Measurements from ENCODE around the gene TRAF1.
"Not testable (repeated sequence)": the region's sequence is repeated elsewhere in the genome, so short reads cannot be mapped to it uniquely, and the experiment has no call there.

Gene TRAF1, protein sequence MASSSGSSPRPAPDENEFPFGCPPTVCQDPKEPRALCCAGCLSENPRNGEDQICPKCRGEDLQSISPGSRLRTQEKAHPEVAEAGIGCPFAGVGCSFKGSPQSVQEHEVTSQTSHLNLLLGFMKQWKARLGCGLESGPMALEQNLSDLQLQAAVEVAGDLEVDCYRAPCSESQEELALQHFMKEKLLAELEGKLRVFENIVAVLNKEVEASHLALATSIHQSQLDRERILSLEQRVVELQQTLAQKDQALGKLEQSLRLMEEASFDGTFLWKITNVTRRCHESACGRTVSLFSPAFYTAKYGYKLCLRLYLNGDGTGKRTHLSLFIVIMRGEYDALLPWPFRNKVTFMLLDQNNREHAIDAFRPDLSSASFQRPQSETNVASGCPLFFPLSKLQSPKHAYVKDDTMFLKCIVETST

DNA sequence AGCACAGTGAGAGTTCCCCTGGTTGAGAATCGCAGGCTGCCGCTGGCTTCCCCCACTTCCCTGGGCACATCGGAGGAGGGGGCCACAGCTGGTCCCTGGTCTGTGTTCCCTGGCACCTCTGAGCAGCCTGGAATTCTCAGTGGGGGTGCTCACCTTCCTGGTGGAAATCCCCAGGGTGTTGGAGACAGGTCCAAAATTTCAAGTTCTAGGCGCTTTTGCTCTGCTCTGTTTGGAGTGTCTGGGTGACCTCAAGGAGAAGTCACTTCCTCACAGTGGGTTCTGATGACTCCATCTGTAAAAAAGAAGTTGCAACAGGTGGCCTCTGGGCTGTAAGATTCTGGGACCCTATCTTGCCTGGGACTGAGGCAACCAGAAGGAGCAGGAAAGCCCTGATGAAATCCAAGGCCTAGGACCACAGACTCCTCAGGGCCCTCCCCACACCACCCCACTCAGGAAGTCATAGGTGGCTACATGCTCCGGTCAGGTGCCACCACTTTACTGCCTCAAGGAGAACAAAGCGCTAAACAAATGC lies at the start of gene TRAF1:
Gene TRAF1, minus strand, starts transcription at position 400 of the 532 bp plus-strand sequence. CDS start 721 bp downstream, outside the sequence.
- no peak for DNase-seq

DNA sequence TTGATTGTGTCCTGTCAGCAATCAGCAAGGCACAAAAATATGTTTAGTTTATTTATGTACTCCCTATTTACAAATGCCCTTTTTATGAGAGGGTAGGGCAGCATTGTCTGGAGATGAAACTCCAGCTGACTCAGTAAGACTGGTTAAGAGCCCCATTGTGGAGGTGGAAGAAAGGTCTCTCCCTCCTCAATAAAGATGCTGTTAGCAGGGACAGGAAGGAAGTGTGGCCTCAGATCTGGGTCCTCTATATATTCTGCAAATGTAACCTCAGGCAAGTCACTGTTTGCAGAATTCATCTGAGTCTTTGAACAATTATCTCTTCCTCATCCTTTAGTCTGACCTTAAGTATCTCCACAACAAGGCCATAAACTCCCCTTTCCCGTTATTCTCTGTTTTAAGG lies 48.3 kb upstream of the TRAF1 start:
- no peak for DNase-seq

DNA sequence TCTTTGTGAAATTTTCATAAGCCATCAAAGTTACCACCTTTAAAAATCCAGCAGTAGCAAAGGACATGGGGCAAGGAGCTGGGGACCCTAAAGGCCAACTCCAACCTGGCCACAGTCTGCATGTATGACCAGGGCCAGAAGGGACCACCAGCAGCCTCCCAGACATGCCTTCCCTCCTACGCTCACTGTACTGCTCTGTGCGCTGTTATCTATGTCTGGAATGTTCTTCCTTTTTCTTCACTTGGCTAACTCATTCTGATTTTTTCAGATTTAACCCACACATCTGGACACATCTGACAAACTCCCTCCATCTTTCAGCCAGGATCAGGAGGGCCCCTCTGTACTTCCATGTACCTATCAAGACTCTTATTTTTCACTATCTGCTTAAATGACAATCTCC lies 47.6 kb upstream of the TRAF1 start:
- DNase-seq = no peak

DNA sequence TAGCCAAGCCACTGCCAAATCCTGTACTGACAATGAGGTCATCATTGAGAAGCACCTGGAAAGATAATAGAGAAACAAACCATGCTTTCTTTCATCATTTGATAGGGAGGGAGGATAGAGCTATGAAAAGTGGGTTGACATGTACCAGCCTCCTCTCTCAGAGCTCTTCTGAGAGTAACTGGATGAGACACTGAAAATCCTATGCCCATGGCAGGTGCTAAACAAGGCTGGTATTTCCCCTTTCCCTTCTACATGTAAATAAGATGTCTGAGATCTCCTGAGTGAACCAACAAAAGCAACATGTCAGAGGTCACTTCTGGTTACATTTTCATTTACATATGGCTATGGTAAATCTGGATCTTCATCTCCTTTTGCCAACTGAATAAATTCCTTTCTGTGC lies 45.3 kb upstream of the TRAF1 start:
- DNase-seq = no peak

DNA sequence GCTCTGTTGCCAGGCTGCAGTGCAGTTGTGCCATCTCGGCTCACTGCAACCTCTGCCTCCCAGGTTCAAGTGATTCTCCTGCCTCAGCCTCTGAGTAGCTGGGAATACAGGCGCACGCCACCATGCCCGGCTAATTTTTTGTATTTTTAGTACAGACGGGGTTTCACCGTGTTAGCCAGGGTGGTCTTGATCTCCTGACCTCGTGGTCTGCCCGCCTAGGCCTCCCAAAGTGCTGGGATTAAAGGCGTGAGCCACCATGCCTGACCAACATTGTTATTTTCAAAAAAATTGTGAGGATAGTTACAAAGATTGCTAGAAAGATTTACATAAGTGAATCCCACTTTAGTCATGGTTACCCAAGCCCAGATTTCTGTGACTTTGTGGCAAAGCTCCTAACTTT lies 44.9 kb upstream of the TRAF1 start:
- not testable (repeated sequence) for DNase-seq

DNA sequence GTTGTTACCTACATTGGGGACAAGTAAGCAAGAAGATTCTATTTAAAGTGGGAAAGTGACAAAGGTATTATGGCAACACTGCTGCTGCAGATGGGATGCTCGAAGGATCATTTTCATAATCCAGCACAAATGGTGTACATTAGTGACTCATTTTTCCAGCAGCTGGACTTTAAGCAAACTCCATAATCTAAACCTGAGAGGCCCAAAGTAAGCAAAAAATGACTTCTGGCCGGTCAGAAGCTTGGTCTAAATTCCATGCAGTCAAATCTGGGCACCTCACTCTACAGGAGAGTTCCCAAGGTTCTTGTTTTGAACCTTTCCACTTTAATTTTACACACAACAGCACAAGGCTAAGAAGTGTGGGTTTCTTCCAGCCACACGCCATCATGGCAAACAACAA lies 43.6 kb upstream of the TRAF1 start:
- no peak for DNase-seq

DNA sequence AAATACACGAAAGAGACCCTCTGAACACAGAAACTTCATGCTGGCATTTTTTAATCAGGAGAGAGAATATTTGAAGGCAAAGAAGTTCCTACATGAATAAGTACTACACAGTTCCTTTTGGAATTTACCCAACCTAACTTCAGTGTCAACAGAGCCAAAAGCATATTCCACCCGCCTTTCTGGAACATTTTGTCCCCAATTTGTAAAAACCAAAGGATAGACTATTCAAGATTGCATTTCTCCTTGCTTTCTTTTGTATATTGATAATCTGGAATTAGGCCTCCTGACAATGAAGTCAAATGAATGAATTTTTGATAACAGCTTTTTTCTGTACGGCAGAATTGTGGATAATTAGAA lies 39.4 kb upstream of the TRAF1 start:
- DNase-seq = no peak

DNA sequence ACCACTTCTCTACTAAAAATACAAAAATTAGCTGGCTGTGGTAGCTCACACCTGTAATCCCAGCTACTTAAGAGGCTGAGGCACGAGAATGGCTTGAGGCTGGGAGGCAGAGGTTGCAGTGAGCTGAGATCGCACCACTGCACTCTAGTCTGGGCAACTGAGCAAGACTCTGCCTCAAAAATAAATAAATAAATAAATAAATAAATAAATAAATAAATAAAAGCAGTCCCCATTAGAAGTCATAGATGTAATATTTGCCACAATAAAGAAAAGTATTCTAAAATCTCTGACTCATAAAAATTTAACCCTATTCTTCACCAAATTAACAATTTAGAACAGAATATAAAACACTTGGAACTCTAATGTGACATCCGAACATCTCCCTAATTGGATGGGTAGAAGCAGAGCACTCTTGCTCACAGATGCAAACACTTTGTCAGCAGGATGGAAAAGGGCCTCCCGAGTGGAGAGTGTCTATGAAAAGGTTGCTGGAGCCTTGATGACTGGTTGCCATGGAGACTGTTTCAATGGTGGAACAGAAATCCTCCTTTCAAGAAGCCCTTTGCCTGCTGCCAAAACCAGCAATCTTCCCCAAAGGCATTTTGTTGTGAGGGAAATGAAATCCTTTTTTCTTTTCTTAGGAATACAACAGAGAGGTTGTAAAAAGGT lies 38.9 kb upstream of the TRAF1 start:
- DNase-seq = no peak

DNA sequence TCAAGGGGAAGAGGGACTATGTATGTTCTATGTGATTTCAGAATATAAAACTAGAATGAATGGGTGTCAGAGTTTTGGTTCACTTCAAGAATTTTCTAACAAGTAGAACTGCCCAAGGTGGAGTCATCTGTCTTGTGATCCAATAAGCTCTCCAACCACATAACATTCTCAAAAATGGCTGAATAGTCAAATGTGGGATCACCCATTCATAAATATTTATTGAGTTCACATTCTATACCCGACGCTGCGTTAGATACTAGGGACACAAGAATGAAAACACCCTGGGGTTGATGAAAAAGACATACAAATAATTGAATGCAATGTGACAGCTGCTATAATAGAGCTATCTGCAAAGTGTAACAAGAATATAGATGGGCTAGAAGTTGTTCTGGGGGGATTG lies 35.3 kb upstream of the TRAF1 start:
- DNase-seq = no peak

DNA sequence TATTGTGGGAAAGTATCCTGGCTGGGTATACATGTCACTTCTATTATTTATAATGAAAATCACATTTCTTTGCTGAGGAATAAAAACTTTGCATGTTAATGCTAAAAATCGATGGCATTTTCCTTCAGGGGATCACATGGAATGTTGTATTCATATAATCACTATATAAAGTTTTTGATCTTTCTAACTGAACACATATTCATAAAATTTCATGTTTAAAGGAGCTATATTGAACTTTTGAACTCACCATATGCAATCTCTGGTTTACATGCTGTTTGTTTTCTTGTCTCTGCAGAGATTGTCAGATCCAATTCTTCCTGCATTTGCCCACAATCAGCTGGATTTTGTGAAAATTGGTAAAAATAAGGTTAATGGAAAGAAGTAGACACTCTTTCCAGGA lies 33.4 kb upstream of the TRAF1 start:
- DNase-seq = no peak

DNA sequence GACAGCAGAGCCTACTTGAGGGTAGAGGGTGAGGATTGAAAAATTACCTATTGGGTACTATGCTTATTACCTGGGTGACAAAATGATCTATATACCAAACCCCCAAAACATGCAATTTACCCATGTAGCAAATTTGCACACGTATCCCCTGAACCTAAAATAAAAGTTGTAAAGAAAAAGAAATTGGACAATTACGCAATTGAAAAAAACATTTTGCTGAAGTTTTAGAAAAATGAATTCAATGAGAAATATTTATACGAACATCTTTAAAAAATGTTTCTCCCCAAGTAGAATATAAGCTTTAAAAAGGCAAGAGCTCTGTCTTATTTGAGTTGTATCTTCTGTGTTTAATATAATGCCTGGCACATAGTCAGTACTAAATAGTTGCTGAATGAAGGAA lies 30.3 kb upstream of the TRAF1 start:
- DNase-seq = no peak

DNA sequence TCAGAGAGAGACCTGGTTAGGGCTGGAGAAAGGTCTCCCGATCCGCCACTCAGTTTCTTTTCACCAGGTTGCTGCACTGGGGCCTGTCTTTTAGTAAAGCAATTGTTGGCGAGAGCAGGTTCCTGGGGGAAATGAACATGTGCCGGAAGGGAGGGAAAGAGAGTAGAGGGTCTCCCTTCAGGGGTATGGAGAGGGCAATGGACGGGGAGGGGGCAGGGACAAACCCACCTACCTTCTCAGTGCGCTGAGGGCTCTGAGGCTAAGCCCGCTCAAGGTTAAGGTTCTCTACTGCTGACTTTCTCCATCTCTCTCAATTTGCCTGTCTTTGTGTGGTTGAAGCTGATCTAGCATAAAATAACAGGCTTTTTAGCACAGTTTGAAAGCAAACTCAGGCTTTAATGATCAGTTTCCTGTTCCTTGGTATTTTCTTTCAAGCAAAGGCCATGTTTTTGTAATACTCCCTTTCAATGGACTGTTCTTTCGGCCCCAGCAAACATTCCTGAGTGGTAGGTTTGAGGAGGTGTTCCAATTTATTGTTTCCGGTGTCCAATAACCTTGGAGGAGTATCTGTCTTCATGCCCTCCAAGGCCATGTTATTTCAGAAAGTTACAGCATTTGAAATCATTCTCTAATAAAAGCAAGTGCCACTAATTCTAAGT lies 25.5 kb upstream of the TRAF1 start:
- DNase-seq = no peak

DNA sequence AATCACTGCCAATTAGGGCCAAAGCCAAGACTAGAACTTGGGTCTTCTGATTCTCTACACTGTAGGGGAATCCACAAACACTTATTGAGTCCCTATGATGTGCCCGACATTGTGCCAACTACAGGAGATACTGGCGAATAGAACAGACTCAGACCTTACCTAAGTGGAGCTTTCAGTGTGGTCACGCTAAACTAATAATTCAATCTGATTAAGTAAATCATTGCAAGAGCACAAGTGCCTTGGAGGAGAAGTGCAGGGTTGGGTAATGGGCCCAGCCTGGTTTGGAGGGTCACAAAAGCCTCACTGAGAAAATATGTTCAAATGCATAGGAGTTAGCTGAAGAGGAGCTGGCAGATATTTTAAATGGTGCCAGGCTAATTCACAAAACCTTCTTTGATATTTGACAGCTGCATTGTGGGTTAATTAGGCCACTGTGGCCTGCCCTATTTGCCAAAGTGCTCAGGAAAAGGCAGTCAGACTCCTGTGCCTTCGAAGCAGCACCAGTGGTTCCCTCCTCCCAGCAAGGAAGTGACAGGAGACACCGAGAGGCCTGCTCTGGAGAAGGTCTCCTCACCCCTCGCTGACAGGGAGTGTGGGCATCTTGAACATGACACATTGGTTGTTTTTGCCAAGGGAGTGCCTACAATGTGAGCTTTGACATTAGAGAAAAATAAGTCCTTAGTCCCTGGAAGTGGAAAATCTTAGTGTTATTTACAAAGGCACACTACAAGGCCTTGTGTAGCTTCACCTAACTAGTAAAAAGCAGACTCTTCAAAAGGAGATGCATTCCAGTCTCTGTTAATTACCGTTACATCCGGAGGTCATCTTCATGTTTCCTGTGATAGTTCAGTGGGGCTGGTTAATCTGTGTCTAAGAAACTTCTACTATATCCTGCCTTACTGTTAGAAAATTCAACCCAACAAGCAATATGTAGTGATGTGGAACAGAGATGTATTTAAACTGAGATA lies 24.1 kb upstream of the TRAF1 start:
- no peak for DNase-seq

DNA sequence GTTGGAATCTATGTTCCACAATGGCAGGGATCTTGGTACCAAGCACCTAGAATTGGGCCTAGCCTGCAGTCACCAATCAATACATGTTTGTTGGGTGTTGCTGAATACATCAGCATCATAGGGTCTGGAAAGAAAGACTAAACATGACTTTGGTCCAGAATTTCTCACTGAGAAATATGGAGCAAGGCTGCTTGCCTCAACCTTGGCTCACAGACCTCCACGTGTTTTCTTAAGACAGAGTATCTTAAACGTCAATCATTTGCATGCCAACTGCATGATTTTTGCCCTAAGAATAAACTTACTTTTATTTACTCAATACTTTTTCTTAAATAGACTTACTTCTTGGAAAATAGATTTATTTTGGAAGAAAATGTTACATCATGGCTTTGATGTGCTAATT lies 22.7 kb upstream of the TRAF1 start:
- DNase-seq = no peak

DNA sequence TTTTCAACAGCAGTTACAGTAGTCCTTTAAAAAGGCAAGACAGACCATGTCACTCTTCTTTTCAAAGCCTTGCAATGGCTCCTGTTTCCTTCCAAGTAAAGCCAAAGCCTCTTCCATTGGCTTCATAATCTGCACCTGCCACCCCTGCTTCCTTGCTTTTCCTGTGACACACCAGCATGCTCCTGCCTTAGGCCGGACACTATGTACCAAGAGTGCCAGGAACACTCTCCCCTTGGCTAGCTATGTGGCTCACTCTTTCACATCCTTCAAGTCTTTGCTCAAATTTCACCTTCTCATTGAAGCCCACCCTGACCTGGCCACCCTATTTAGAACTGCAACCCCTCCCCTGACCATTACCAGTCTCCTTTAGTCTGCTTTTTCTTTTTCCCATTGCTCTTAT lies 22.2 kb upstream of the TRAF1 start:
- no peak for DNase-seq

DNA sequence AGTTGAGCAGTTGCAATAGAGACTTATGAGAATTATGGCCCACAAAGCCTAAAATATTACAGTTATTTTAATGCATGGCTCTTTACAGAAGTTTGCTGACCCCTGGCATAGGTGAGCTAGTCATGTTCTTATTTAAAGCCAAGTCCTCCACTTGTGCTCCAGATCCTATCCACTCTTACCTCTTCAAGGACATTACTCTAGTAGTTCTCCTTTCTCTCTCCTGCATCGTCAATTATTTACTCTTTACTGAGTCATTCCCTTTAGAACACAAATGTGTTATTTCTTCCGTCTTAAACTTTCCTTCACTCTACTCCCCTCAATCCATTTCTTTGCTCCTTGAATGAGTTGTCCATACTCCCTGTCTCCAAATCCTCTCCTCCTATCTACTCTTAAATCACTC lies 20.6 kb upstream of the TRAF1 start:
- no peak for DNase-seq

DNA sequence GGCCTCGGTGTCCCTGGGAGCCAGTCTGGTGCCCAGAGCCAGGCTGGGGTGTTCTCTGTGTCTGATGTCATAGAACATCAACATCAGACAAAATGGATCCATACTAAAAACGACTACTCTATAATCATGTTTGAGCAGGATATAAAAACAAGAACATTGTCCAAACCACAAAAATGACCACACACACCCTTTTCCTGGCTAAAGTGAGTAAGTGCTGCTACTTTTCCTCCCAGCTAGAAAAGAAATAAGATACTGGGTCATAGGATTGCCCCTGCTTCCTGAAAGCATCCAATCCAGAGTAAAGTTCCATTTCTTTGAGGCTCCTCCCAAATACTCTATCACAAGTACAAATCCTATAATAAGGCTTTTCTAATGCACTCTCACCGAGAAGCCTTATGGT lies 19.7 kb upstream of the TRAF1 start:
- DNase-seq = no peak

DNA sequence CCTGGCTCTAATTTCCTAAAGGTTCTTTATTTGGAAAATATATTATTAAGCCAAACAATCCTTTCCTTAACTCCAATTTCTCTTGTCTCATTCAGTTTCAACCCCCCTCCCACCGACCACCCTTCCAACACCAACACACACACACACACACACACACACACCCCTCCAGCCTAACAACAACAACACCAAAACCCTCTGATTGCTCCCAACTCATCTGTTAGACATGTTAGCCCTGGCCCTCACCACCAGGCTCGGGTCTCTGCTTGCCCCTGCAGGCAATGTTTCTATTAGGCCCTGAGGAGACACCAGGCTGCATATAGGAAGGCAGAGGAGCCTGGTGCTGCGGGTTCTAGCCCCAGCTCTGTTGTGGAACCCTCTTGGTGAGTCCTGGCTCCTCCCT lies 18.4 kb upstream of the TRAF1 start:
- no peak for DNase-seq

DNA sequence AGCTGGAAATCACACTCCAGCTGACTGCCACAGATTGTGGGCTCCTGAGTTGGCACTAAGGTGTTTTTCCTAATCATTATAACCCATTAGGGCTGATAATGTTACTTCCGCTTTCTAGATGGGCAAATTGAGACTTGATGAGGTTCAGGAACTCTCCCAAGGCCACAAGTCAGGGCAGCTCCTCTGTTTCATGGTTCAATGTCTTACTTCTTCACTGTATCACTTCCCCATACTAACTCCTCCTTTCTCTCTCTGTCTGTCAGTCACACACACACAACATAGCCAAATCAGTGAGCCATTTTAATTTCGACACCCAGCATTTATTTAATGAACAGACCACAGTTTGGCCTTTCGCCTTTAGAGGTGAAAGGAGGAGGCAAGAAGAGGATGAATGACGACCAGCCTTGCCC lies 17.8 kb upstream of the TRAF1 start:
- no peak for DNase-seq

DNA sequence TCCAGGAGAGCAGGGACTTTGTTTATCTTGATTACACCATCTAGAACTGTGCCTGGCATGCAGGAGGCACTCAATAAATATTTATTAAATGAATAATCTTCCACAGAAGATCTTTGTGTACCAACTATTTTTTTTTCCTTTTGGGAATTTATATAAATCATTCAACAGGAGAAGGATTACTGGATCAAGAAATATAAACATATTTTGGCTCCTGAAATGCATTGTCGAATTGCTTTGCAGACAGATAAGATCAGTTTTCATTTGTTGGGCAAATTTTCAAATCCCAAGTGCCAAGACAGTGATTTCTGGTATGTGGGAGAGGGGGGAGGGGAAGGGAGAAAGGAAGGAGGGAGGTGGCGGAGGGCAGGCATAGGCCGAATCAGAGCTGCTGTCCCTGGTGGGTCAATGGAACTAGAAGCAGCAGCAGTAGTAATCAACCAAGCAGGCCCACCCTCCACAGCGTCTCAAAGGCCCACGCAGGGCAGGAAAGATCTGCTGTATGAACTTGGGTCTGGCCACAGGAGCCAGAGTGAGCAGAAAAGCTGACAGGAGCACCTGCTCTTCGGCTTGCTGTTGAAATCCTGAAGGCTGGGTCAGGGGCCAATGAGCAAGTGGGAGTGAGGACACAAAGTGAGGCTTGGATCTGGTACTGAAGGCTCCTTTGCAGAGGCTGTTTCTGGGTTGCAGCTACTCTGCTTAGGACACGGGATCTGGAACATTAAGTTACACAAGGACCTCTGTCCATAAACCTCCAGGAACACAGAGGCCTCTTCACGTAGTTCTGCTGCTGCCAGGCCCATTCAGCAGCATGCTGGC lies 15.8 kb upstream of the TRAF1 start:
- no peak for DNase-seq

DNA sequence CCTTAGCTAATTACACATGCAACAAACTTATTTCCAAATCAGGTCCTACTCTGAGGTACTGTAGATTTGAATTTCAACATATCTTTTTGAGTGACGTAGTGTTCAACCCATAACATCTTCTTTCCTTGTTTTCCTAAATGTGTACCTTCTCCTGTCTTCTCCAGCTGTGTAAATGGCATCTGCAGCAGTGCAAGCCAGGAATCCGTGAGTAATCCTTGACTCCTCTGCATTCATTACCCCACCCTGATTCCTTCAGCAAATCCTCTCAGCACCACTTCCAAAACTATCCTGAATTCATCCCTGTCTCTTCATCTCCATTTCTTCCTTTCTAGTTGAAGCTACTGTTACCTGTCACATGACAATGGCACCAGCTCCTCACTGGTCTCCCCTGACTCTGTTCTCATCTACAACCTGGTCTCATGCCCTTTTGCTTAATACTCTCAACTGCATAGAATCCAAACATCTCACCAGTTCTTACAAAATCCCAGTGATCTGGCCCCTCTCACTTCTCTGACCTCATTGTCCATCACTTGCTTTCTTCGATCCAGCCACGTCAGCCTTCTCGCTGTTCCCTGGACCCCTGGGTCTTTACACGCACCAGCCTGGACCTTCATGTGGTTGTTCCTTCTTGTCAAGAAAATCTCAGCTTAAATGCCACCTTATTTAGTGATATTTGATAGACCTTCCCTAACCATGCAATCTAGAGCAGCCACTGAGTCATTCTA lies 14.6 kb upstream of the TRAF1 start:
- no peak for DNase-seq

All from stimulated activated CD4-positive, alpha-beta T cell treated with anti-CD3 and anti-CD28 coated beads, Interleukin-2, amount 100 ng/mL, for 48 hours (primary cell).